GM18907 (cell line): ENCODE results near the gene AATF.

ENCODE experiments used
- ATAC-seq: cut with Tn5 transposase; IDR thresholded peaks from one replicate; pipeline ENCODE4 v1.9.1; 2021; ENCODE audit warnings: mild to moderate bottlenecking, moderate library complexity; ENCODE audit not compliant: unreplicated experiment

AATF gene

GRCh38 chr17:36948717-36949460 lies at the start of gene AATF:
Gene AATF (plus strand): TSS chr17:36948954. CDS start chr17:36949126, 172 bp downstream.
- peak; percentile 92 for ATAC-seq

- ATAC-seq: no peak
Measured at GRCh38 chr17:36899250-36900159, 49.2 kb upstream of the AATF start.

GRCh38 chr17:36900160-36900512 lies 48.6 kb upstream of the AATF start:
- no peak for ATAC-seq

- no peak for ATAC-seq
Measured at GRCh38 chr17:36901506-36901905, 47.2 kb upstream of the AATF start.

- no peak for ATAC-seq
Measured at GRCh38 chr17:36907407-36907806, 41.3 kb upstream of the AATF start.

- ATAC-seq: no peak
Measured at GRCh38 chr17:36910513-36910912, 38.2 kb upstream of the AATF start.

GRCh38 chr17:36911001-36911400 lies 37.8 kb upstream of the AATF start:
- ATAC-seq: no peak

- ATAC-seq: no peak
Measured at GRCh38 chr17:36913132-36913531, 35.6 kb upstream of the AATF start.

- ATAC-seq: no peak
Measured at GRCh38 chr17:36918211-36918691, 30.5 kb upstream of the AATF start.

GRCh38 chr17:36919407-36919968 lies 29.3 kb upstream of the AATF start:
- no peak for ATAC-seq

- no peak for ATAC-seq
Measured at GRCh38 chr17:36920032-36921005, 28.4 kb upstream of the AATF start.

GRCh38 chr17:36921095-36921851 lies 27.5 kb upstream of the AATF start:
- no peak for ATAC-seq

- ATAC-seq: no peak
Measured at GRCh38 chr17:36922175-36922574, 26.6 kb upstream of the AATF start.

GRCh38 chr17:36923814-36924221 lies 24.9 kb upstream of the AATF start:
- ATAC-seq: no peak

GRCh38 chr17:36926226-36926625 lies 22.5 kb upstream of the AATF start:
- ATAC-seq: no peak

GRCh38 chr17:36926701-36927100 lies 22.1 kb upstream of the AATF start:
- ATAC-seq: no peak

GRCh38 chr17:36928471-36929345 lies 20.0 kb upstream of the AATF start:
- no peak for ATAC-seq

- ATAC-seq: no peak
Measured at GRCh38 chr17:36929851-36930582, 18.7 kb upstream of the AATF start.
